GM21737 (cell line): ENCODE data around the gene FZR1.
"Not testable (repeated sequence)": the region's sequence is repeated elsewhere in the genome, so short reads cannot be mapped to it uniquely, and the experiment has no call there.

ENCODE experiments used
- ATAC-seq: cut with Tn5 transposase; IDR thresholded peaks from one replicate; pipeline ENCODE4 v1.9.1; 2021; ENCODE audit warnings: mild to moderate bottlenecking, moderate library complexity; ENCODE audit not compliant: unreplicated experiment

Gene FZR1

GRCh38 chr19:3494051-3494450, 12.1 kb upstream of the FZR1 start:
- no peak for ATAC-seq

- no peak for ATAC-seq
Measured at GRCh38 chr19:3494559-3494958, 11.6 kb upstream of the FZR1 start.

GRCh38 chr19:3496392-3497273, 9.5 kb upstream of the FZR1 start:
- ATAC-seq = no peak

GRCh38 chr19:3497757-3498520, 8.2 kb upstream of the FZR1 start:
- no peak for ATAC-seq

GRCh38 chr19:3499738-3500428, 6.2 kb upstream of the FZR1 start:
- ATAC-seq = peak; percentile 9

- ATAC-seq = peak; percentile 81
Measured at GRCh38 chr19:3500429-3501101, 5.5 kb upstream of the FZR1 start, which contains the start of gene DOHH. TSS of gene DOHH (minus strand) at chr19:3500674. CDS start at chr19:3496814, 3,860 bp downstream.

- no peak for ATAC-seq
Measured at GRCh38 chr19:3501780-3502179, 4.3 kb upstream of the FZR1 start.

GRCh38 chr19:3503036-3503572, 3.0 kb upstream of the FZR1 start:
- ATAC-seq = no peak

GRCh38 chr19:3504735-3505134, 1.4 kb upstream of the FZR1 start:
- ATAC-seq = no peak

GRCh38 chr19:3506384-3507340, 551 bp downstream of the FZR1 start:
- peak; percentile 15 for ATAC-seq

GRCh38 chr19:3507371-3508120, 1.4 kb downstream of the FZR1 start:
- ATAC-seq = no peak

GRCh38 chr19:3508121-3508661, 2.1 kb downstream of the FZR1 start:
- not testable (repeated sequence) for ATAC-seq

GRCh38 chr19:3508771-3509535, 2.8 kb downstream of the FZR1 start:
- ATAC-seq = no peak

- ATAC-seq = no peak
Measured at GRCh38 chr19:3509566-3509989, 3.5 kb downstream of the FZR1 start.

- ATAC-seq = no peak
Measured at GRCh38 chr19:3510727-3511126, 4.6 kb downstream of the FZR1 start.

GRCh38 chr19:3511506-3512251, 5.6 kb downstream of the FZR1 start:
- no peak for ATAC-seq
